ENCODE data around the gene IL4I1. TPM values are rescaled to one million over a fixed set of nuclear protein-coding genes. Genes with fewer than 3 reads are reported as not detected.

The IL4I1 gene
- total RNA-seq, 1 donor from 2014 or later: 20.6 TPM

DNA sequence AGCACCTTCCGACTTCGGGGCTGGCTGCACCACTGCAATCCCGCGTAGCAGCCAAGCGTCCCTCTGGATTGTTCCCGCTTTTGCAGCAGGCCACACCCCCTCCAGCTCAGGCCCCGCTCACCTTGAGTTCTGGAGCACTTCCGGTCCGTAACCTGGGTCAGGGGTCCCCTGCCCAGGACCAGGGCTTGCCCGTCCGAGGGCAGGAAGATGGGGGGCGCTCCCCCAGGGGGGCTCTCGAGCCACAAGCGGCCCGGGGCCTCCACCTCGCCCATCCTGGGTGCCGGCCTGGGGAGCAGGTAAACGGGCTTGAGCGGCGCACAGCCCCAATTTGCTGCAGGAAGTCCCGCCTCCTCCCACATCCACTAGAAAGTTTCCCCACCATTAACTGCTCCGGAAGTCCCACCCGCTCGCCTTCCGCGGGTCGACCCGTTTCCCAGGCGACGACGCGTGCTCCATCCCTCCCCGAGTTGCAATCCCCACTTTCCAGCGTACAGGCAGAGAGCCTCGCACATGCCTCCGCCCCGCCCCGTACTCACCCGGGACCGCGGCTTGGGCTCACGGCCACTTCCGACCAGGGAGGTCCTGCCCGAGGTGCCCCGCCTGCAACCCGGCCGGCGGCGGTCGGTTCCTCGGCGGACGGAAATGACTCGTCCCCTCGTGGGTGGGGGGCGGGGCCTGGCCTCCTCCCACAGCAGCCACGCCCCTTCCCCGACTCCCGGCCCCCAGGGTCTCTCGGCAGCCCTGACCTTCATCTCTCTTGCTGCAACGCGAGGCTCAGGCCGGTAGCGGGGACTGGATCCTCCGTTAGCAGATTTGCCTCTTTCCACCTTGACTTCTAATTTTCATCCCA lies 29.5 kb downstream of the IL4I1 start, which contains the start of gene PNKP:
Gene PNKP, minus strand, starts transcription at position 644 of the 850 bp plus-strand sequence. Its CDS starts 372 bp downstream, at position 272.
- DNase-seq (ENCODE audit: extremely low read depth, low read depth, low spot score): no peak

DNA sequence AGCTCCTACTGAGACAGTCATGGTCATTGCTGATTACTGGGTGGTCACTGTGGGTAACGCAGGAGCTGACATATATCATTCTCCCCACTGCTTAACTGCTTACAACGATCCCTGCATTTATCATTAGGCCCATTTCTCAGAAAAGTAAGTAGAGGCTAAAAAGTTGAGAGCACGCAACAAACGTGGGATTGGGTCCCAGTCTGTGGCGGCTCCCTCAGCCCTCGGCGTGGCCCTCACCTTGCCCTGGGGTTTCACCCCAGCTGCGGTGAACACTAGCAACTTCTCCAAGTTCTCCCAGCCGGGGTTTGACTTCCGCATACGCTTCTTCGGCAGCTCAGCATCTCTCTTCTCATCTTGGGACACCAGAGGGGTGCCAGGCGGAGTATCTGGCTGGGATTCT lies 31.8 kb downstream of the IL4I1 start:
- no peak for DNase-seq (ENCODE audit: extremely low read depth, low read depth, low spot score)

DNA sequence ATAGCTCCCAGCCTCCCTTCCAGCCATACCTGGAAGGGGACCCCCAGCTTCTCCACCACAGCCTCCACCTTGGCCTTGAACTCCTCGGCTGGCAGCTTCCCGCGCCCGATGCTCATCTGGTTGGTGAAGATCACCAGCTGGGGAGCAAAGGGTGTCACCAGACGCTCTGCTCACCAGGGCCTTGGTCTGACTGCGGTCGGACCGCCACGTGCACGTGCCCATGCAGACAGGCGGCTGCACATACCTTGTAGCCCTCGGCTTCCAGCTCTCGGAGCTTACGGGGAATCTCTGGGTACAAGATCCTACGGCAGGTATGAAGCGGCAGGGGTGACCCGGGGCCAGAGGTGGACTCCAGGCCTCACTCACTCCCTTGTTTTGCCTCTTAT lies 32.8 kb downstream of the IL4I1 start:
- DNase-seq (ENCODE audit: extremely low read depth, low read depth, low spot score): no peak

DNA sequence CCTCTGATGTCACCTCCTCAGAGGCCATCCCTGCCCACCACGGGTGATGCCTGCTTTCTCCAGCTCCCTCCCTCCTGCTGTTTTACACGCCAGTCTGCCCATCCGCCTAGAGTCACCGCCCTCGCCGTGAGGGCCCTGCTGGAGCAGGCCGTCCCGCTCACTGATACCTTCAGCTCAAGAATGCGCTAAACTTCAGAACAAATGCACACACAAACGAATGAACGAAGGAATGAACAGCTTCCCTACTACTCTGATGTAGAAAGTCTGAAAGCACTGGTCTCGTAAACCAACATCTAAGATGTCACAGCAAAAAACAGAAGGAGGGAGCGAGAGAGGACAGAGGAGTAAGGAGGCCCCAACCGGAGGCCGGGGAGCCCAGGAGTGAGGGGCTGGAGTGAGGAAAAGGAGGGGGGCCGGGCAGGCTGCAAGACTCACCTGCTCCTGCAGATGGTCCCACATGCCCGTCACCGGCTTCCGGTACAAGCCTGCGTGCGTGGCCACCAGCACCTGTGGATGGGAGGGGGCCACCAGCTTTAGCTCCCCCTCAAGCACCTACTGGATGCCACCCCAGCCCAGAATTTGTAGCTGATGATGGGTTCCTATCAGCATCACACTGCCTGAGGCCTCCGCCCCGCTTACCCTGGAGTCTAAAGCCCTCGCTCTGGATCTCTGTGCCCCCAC lies 33.3 kb downstream of the IL4I1 start:
- no peak for DNase-seq (ENCODE audit: extremely low read depth, low read depth, low spot score)

DNA sequence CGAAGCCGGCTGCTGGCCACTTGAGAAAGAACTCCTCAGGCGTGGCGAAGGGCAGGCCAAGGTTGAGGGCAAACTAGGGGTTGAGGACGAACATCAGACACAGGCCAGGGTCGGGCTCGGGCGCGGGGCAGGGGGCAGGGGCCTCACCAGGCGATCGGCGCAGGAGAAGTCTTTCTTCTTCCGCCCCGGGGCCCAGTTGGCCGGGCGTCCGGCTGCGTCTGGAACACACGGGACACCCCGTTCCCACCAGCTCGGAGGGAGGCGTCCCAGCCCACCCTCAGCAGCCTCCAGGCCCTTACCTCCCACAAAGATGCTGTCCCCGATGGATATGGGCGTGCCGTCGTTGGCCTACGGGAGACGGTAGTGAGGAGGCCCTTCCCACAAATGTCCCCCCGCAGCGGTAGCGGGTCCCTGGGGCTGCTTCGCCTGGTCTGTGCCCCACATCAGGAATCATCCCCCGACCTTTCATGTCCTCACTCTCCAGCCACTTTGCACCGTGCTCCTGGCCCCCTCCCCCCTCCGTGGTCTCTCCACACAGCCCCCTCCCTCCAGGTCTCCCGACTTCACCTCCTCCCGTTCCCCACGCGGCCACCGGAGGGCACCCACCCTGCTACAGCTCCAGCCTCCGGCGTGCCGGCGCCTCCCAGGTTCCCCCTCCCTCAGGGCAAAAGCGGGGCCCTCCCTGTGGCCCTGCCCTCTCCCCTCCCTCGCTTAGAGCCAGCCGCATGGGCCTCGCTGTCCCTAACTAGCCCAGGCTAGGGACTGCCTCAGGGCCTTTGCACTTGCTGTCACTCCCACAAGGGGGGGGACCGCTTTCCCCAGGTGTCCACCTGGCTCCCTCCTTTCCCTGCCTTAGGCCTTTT lies 34.1 kb downstream of the IL4I1 start:
- no peak for DNase-seq (ENCODE audit: extremely low read depth, low read depth, low spot score)

DNA sequence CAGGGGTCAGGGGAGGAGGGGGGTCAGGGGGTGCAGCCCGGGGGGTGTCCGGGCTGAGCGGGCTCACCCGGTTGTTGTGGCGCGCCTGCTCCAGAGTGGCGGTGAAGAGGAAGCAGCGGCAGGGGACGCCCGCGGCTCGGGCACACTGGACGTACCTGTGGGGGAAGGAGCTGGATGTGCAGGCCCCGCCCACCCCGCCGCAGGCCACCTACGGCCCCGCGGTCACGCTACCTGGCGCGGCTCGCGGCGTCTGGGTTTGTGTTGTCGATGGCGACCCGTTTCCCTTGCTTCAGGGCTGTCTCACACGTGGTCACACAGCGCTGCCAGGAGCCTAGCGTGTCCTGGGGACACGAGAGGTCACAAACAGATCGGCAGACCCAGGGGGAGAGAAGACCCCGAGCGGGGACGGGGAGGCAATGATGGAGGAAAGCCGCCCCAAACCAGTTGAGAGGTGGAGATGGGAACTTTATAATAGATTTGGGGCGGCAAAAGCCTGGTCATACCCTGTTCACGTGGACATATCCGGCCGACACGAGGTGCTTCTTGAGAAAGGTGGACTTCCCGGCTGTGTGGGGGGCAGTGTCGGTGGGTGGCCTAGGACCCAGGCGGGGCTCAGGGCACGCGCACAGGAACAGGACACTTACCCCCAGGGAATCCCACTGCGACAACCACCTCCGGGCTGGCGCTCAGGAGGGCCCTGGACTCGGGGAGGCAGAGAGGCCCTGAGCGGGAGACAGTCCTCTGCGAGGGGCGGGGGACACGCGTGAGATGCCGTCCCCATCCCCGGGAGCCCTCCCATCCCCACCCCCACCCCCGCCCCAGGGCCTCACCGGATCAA lies 34.9 kb downstream of the IL4I1 start:
- no peak for DNase-seq (ENCODE audit: extremely low read depth, low read depth, low spot score)

DNA sequence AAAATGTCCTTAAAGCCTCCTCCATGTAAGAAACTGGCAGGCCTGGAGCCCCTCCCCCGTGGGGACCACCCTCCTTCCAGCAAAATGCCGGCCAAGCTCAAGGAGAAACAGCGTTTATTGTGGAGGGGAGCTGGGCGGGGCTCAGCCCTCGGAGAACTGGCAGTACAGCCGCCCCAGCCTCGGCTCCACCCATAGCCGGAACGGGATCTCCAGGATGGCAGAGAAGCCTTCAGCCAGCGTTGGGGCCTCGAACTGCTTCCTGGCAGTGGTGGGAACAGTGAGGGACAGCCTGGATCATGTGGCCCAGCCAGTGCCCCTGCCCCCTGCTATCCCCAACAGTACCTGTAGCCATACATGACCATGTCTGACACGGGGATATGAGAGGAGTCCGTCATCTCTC lies 35.6 kb downstream of the IL4I1 start:
- no peak for DNase-seq (ENCODE audit: extremely low read depth, low read depth, low spot score)

DNA sequence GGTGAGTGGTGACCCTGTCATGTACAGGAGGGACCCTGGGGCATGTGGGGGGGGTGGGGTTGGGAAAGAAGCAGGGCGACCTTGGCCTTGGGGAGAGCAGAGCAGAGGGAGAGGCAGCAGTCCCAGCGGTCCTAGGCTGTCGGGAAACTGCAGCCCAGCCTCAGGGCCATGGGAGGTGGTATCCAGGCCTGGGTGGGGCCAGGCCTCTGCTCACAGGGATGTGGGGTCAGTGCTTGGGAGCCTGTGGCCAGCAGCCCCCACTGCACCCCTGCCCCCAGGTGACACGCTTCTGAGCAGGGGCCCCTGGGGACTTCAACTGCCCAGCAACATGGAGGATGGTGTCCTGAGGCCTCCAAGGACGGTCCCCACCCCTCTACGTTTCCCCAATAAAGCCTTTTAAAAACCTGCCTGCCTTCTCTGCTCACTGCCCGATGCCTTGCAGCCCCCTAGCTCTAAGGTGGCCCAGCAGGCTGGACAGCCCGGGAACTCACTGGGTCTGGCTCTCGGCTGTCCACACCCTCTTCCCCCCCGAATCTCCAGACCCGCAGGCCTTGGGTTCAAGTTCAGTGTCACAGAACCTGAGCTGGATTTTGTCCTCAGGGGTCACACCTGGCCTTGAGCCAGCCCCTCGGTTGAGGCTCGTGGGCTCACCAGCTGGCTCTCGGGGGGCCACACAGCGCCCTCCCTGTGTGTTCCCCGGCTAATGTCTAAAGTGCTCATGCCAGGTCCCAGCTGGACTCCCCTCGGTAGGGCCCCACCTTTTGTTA lies 36.2 kb downstream of the IL4I1 start:
- DNase-seq (ENCODE audit: extremely low read depth, low read depth, low spot score): no peak

DNA sequence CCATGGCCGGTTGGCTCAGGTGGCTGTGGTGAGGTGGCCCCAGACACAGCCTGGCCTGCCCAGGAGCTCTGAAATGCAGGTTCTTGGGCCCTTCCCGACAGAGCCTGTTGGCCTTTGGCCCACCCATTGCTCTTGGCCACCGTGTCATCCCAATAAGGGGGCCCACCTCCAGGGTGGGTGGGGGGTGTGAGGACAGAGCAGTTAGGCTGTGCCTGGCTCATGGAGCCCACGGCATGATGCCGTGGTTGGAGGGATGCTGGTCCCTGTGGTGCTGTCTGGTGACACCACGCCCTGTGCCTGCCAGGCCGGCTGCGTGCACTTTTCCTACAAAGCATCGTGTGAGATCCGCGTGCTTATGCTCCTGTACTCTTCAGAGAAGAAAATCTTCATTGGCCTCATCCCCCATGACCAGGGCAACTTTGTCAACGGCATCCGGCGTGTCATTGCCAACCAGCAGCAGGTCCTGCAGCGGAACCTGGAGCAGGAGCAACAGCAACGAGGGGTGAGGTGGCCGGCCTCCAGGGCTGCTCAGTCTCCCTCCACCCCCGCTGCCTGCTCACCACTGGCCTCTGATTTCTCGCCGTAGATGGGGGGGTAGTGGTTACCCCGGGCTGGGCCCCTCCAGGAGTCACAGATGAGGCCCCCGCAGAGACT lies 36.9 kb downstream of the IL4I1 start:
- DNase-seq (ENCODE audit: extremely low read depth, low read depth, low spot score): no peak

DNA sequence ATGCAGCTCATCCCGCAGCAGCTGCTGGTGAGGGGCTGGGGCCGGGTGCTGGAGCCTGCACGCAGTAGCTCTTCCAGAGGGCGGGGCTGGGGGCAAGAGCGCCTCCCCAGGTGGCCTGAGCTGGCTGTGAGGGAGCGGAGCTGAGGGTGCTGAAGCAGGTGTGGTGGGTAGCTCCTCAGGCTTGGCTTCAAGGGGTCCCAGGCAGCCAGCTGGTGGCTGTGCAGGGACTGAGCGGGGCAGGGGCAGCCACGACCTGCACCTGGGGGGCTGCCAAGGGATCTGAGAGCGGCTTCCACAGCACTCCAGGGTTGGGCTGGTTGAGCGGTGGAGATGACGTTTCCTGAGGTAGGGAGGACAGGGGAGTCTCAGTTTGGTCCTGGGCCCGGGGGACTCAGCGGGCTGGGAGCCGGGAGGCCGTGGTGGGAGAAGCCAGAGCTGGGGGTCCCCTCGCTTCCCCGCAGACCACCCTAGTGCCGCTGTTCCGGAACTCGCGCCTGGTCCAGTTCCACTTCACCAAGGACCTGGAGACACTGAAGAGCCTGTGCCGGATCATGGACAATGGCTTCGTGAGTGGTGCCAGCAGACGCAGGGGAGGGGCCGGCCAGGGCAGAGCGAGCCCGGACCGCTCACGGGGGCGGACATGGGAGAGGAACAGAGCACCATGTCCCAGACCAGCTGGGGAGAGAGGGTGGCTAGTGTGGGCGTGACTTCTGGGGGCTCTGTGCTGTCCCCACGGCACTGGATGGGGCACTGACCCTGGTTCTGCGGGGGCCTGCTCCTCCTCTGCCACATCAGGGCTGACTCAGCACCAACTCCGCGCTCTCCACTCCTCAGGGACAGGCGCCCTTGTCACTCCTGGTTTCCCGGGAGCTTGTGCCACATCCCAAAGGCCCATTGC lies 38.4 kb downstream of the IL4I1 start:
- no peak for DNase-seq (ENCODE audit: extremely low read depth, low read depth, low spot score)

DNA sequence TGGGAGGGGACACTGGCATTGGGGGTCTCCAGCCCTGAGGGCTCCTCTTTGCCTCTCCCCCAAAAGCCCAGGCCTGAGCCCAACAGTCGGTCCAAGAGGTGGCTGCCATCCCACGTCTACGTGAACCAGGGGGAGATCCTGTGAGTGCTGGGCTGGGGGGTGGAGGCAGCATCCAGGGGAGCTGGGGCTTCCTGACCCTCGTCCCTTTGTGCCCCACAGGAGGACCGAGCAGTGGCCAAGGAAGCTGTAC lies 38.9 kb downstream of the IL4I1 start:
- DNase-seq (ENCODE audit: extremely low read depth, low read depth, low spot score): no peak

DNA sequence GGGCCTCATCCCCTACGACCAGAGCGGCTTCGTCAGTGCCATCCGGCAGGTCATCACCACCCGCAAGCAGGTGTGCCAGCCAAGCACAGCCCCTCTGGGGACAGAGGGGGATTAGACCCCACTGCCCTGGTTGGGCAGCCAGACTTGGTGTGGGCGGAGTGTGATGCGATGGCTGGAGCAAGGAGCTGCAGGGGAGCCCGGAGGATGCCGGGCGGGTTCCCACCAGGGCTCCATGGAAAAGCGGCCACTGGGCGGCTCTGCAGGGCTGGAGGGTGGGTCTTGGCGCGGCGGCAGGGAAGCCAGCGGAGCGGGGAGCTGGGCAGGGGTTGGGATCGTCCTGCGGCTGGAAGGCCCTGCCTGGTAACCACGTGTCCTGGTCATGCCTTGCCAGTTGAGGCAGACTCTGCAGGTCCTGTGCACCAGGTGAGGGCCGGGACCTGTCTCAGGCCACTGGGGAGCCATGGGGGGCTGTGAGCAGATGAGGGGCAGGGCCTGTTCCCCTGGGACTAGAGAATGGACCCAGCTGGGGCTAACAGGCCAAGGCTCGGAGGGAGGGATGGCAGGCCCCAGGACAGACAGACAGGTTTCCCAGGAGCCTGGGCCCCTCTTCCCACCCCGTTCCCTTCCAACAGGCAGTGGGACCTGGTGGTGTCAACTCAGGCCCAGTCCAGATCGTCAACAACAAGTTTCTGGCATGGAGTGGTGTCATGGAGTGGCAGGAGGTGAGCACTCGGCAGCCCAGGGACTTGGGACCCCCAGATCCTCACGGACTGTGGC lies 39.4 kb downstream of the IL4I1 start:
- no peak for DNase-seq (ENCODE audit: extremely low read depth, low read depth, low spot score)

DNA sequence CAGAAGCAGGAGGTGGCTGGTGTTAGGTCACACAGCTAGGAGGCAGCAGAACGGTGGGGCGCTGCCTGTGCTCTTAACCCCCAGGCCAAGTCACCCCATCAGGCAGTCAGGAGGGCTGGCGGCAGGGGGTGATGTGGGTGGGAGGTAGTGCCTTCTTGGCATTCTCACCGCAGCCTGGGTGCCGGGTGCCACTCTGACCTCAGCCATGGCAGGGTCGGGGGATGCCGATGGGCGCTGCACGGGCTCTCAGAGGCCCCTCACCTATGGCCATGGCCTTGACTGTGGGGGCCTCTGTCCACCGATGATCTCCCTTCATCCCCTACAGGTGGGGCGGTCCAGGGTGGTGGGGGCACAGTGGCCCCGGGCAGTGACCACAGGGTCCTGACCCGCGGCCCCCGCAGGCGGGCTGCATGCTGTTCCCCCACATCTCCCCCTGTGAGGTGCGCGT lies 40.1 kb downstream of the IL4I1 start:
- no peak for DNase-seq (ENCODE audit: extremely low read depth, low read depth, low spot score)

DNA sequence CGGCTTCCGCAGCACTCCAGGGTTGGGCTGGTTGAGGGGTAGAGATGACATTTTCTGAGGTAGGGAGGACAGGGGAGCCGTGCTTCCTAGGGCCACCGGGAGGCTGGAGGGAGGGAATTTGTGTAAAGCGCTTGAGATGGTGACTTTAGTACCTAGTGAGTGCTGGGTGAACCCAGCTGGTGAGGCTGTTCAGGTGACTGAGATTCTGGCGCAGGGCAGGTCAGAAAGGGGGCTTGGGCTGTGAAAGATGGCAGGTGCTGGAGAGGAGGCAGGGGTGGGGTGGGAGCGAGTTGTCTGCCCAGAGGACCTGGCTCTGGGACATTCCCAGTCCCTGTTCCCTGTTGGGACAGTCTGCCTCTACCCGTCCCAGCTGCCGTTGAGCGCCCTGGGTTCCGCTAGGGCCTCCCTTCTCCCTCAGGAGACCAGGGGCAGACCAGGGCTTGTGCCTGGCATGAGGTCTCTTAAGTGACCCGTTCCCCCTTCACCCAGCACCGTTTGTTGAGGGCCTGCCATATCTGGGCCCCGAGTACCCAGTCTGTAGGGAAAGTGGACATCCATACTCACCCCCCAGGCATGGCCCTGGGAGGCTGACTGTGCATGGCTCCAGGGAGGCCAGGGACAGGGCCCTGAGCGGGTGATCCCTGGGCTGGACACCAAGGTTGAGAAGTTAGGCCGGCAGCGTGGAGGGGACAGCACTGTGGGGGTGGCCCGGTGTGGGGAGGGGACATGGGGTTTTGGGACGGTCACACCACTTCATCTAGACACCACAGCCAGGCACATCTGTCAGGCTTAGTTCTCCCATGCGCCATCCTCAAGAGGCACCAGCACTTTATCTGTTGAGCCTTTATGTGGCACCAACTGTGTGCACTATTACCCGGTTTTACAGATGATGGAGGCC lies 40.8 kb downstream of the IL4I1 start:
- no peak for DNase-seq (ENCODE audit: extremely low read depth, low read depth, low spot score)

DNA sequence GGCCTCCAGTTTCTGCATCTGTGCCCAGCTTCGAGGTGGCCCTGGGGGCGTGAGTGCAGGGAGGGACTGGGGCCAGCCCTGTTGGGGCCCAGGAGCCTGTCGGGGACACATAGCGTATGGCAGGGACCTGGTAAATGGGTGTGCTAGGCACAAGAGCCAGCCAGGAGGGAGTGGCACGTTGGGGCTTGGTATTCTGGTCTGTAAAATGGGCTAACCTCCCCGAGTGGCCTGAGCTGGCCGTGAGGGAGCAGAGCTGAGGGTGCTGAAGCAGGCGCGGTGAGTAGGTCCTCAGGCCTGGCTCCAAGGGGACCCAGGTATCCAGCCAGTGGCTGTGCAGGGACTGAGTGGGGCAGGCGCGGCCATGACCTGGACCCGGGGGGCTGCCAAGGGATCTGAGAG lies 41.4 kb downstream of the IL4I1 start:
- no peak for DNase-seq (ENCODE audit: extremely low read depth, low read depth, low spot score)

All from glomerular endothelial cell (primary cell).